ENCODE data around the gene ZFYVE21. TPM values are rescaled to one million over a fixed set of nuclear protein-coding genes. Genes with fewer than 3 reads are reported as not detected.

Gene ZFYVE21
- total RNA-seq, 1 experiment from 2014 or later, result 49.7 TPM

DNA sequence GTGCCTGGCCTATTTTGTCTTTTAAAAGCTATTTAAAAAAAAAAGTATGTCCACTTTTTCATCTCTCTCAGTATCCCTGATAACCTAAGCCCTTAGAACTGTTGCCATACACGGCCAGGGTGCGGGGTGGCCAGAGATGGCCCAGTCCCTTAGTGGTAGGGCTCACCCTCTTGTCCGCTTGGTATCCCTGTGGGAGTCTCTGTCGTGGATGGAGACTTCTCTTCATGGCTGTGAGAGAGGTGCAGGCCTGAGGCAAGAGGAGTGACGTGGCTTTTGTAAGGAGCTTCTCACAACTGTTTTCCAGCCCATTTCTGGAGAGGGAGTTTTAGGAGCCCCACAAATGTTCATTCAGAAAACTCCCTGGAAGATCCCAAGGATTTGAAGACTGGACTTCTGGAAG, 27.2 kb upstream of the ZFYVE21 start:
- H3T11ph ChIP-seq (ENCODE audit: low read length), result no peak overlapping the region
- H2BK12ac ChIP-seq (ENCODE audit: insufficient read length, low read depth, low read length), result no peak overlapping the region
- no peaks in the 10 kb centered on the region; a peak in 2 of 4 replicates for H3K4me1 Mint-ChIP-seq
- H4K8ac ChIP-seq (replicated peaks; ENCODE audit: insufficient read length, low read depth, low read length), result no peak overlapping the region
- no peaks in the 10 kb centered on the region for H3K27me3 ChIP-seq (ENCODE audit: insufficient read depth, low read length)
- no peak overlapping the region for H2BK120ac ChIP-seq (ENCODE audit: low read depth, low read length, poor library complexity, severe bottlenecking)
- H4K91ac ChIP-seq (ENCODE audit: insufficient read length, low read depth, low read length), result no peak overlapping the region
- H2AFZ ChIP-seq (ENCODE audit: low read length), result no peak overlapping the region
- no peak overlapping the region for H2BK5ac ChIP-seq (ENCODE audit: insufficient read length, low read length)
- no peaks in the 10 kb centered on the region for H3K9me3 Mint-ChIP-seq
- no peaks in the 10 kb centered on the region for H3K23me2 ChIP-seq (ENCODE audit: insufficient read length, low read depth, low read length, poor library complexity, severe bottlenecking)
- H3K27ac ChIP-seq (ENCODE audit: insufficient read length, low read depth, low read length), result no peak overlapping the region
- H3K9ac ChIP-seq (ENCODE audit: extremely low read depth, insufficient read length, low read length), result no peak overlapping the region
- H3K79me2 ChIP-seq (ENCODE audit: insufficient read depth, low read length), result 0 out of 2 replicates have a peak, but pooled peaks cover 2% of the 10 kb centered on the region
- H3K27ac Mint-ChIP-seq, result peak overlapping the region in 2 of 3 experiments; percentile 58 to 85; a peak in 3 of 7 replicates
- H4K5ac ChIP-seq (ENCODE audit: insufficient read length, low read depth, low read length), result no peak overlapping the region
- no peak overlapping the region for H2BK15ac ChIP-seq (ENCODE audit: low read depth, low read length)
- TF ChIP-seq CTCF (conservative IDR thresholded peaks at IDR 0.05), result no peak
- no CpG with 5 or more reads among the region's 5 CpGs for WGBS (ENCODE audit: extremely low coverage, insufficient read length, low lambda C conversion rate)
- peaks cover 2 to 65% (median 44%) of the 10 kb centered on the region in 3 experiments; a peak in 6 of 7 replicates for H3K36me3 Mint-ChIP-seq (ENCODE audit: insufficient read depth in 1 of 3, low read depth in 3 of 3)
- no peak overlapping the region for H3K4me2 ChIP-seq (ENCODE audit: insufficient read depth, insufficient read length, low read length)
- H3K18ac ChIP-seq (ENCODE audit: insufficient read length, low read depth, low read length), result no peak overlapping the region
- H3K79me1 ChIP-seq (ENCODE audit: insufficient read depth, low read depth, low read length, poor library complexity, severe bottlenecking), result no peaks in the 10 kb centered on the region
- H3K9me3 ChIP-seq (ENCODE audit: control insufficient read depth, low read depth, low read length), result no peaks in the 10 kb centered on the region
- no peak overlapping the region for H2AK5ac ChIP-seq (ENCODE audit: insufficient read length, low read length)
- H4K20me1 ChIP-seq (ENCODE audit: control insufficient read depth, insufficient read depth, insufficient read length), result peaks cover 3% of the 10 kb centered on the region
- no peaks in the 10 kb centered on the region for H3K27me3 Mint-ChIP-seq (ENCODE audit: low read depth)
- H3K4me3 Mint-ChIP-seq, result no peak overlapping the region
- no peaks in the 10 kb centered on the region for H3K4me1 ChIP-seq (ENCODE audit: insufficient read depth, low read length)
- no peak overlapping the region for H3K4ac ChIP-seq (ENCODE audit: low read depth, low read length)
- H3K23ac ChIP-seq (ENCODE audit: insufficient read length, low read depth, low read length), result no peak overlapping the region
- H3K14ac ChIP-seq (ENCODE audit: insufficient read depth, low read length), result no peak overlapping the region
- no peak for DNase-seq
- H2BK20ac ChIP-seq (ENCODE audit: low read depth, low read length, poor library complexity, severe bottlenecking), result no peak overlapping the region
- no peak overlapping the region for H3K56ac ChIP-seq (ENCODE audit: insufficient read length, low read depth, low read length)
